ENCODE data around the gene CCP110. TPM values are rescaled to one million over a fixed set of nuclear protein-coding genes. Genes with fewer than 3 reads are reported as not detected.

The CCP110 gene
- total and polyA plus RNA-seq, 2 experiments from 2014 or later, result 10.7 to 20.9 TPM

- ATAC-seq, result peak; percentile 83
- H3K9me3 Mint-ChIP-seq, result no peaks in the 10 kb centered on the region
- TF ChIP-seq POLR2AphosphoS5 (IDR thresholded peaks at IDR 0.05; ENCODE audit: low read depth) (no peak), CREB1 (CRISPR knock-in tag; IDR thresholded peaks at IDR 0.05; ENCODE audit: low read depth) (no peak), ETS1 (IDR thresholded peaks at IDR 0.05) (0 out of 2 replicates have a peak, but pooled peaks have one; percentile 20)
- Histone ChIP-seq H4K20me1 (replicated peaks; ENCODE audit: insufficient read depth) (no peaks in the 10 kb centered on the region), H3F3A (replicated peaks; ENCODE audit: low read depth) (peaks cover 7% of the 10 kb centered on the region; the same call in 1 of the 2 replicates), H3K4me1 (ENCODE audit: insufficient read depth) (peaks cover 14% of the 10 kb centered on the region), H3K4me2 (peak overlapping the region; percentile 75), H3K27me3 (ENCODE audit: insufficient read depth) (no peaks in the 10 kb centered on the region), H3K79me2 (replicated peaks; ENCODE audit: insufficient read depth) (no peaks in the 10 kb centered on the region), H2AFZ (peak overlapping the region; percentile 98), H3K9me2 (ENCODE audit: insufficient read depth) (no peaks in the 10 kb centered on the region), H3K4me3 (peak overlapping the region; percentile 20; the same call in 1 of the 2 replicates), H3K27ac (ENCODE audit: low read depth) (peak overlapping the region; percentile 88), H3K36me3 (ENCODE audit: insufficient read depth) (no peaks in the 10 kb centered on the region)
- H3K27me3 Mint-ChIP-seq (ENCODE audit: insufficient read depth, low read depth, poor library complexity), result peaks cover 5% of the 10 kb centered on the region
- peaks cover 7% of the 10 kb centered on the region; the same call in 1 of the 3 replicates for H3K36me3 Mint-ChIP-seq (ENCODE audit: low read depth)
- peak; percentile 71 for DNase-seq (ENCODE audit: low spot score)
- H3K4me3 Mint-ChIP-seq, result peak overlapping the region; percentile 23; the same call in 2 of the 3 replicates
- H3K27ac Mint-ChIP-seq, result peak overlapping the region; percentile 72
- peaks cover 20% of the 10 kb centered on the region for H3K4me1 Mint-ChIP-seq
These were observed 35.5 kb upstream of the CCP110 start for GRCh38 chr16:19488213-19488640.

GRCh38 chr16:19490619-19491018, 33.1 kb upstream of the CCP110 start:
- Histone ChIP-seq H2AFZ (no peak overlapping the region), H3K79me2 (replicated peaks; ENCODE audit: insufficient read depth) (no peaks in the 10 kb centered on the region), H3K4me2 (no peak overlapping the region), H3K27ac (ENCODE audit: low read depth) (no peak overlapping the region), H3K4me3 (no peak overlapping the region), H3K9me2 (ENCODE audit: insufficient read depth) (no peaks in the 10 kb centered on the region), H3K36me3 (ENCODE audit: insufficient read depth) (no peaks in the 10 kb centered on the region), H3K27me3 (ENCODE audit: insufficient read depth) (no peaks in the 10 kb centered on the region), H4K20me1 (replicated peaks; ENCODE audit: insufficient read depth) (no peaks in the 10 kb centered on the region), H3K4me1 (ENCODE audit: insufficient read depth) (peaks cover 14% of the 10 kb centered on the region), H3F3A (replicated peaks; ENCODE audit: low read depth) (peaks cover 7% of the 10 kb centered on the region; the same call in 1 of the 2 replicates)
- Mint-ChIP-seq H3K27me3 (ENCODE audit: insufficient read depth, low read depth, poor library complexity) (peaks cover 5% of the 10 kb centered on the region), H3K36me3 (ENCODE audit: low read depth) (peaks cover 7% of the 10 kb centered on the region; the same call in 2 of the 3 replicates), H3K27ac (no peak overlapping the region; the same call in 1 of the 2 replicates), H3K9me3 (no peaks in the 10 kb centered on the region), H3K4me1 (peaks cover 20% of the 10 kb centered on the region), H3K4me3 (no peak overlapping the region)
- ATAC-seq (no peak), DNase-seq (ENCODE audit: low spot score) (no peak)
- TF ChIP-seq ZNF114 (CRISPR knock-in tag; IDR thresholded peaks at IDR 0.05) (no peak), JUNB (IDR thresholded peaks at IDR 0.05; ENCODE audit: unreplicated experiment) (no peak), POLR2AphosphoS5 (IDR thresholded peaks at IDR 0.05; ENCODE audit: low read depth) (no peak), CREB1 (CRISPR knock-in tag; IDR thresholded peaks at IDR 0.05; ENCODE audit: low read depth) (no peak), EZH2phosphoT487 (IDR thresholded peaks at IDR 0.05; ENCODE audit: unreplicated experiment) (no peak), ETS1 (IDR thresholded peaks at IDR 0.05) (no peak), STAT1 (IDR thresholded peaks at IDR 0.05; ENCODE audit: unreplicated experiment) (no peak), ZNF331 (CRISPR knock-in tag; IDR thresholded peaks at IDR 0.05; ENCODE audit: low read depth) (no peak), EZH2 (IDR thresholded peaks at IDR 0.05; ENCODE audit: low read depth, unreplicated experiment) (no peak), REST (IDR thresholded peaks at IDR 0.05; ENCODE audit: unreplicated experiment) (no peak)

All from GM23338 (cell line).